Activated naive CD8-positive, alpha-beta T cell (primary cell): ENCODE data around the gene POMGNT2.

Experiments used
- H3K27ac Mint-ChIP-seq: one replicate; pipeline ENCODE4 v1.8.0; 2021; ENCODE audit warnings: mixed read lengths
- H3K27me3 Mint-ChIP-seq: one replicate; pipeline ENCODE4 v1.8.0; 2021; ENCODE audit warnings: mixed read lengths
- H3K36me3 Mint-ChIP-seq: one replicate; pipeline ENCODE4 v1.8.0; 2021; ENCODE audit warnings: mixed read lengths
- H3K4me1 Mint-ChIP-seq: one replicate; pipeline ENCODE4 v1.8.0; 2021; ENCODE audit warnings: low read depth, mixed read lengths
- H3K4me3 Mint-ChIP-seq: one replicate; pipeline ENCODE4 v1.8.0; 2021; ENCODE audit warnings: mild to moderate bottlenecking, mixed read lengths
- H3K9me3 Mint-ChIP-seq: one replicate; pipeline ENCODE4 v1.8.0; 2021; ENCODE audit warnings: low read depth, mixed read lengths

Gene POMGNT2

GRCh38 chr3:43120937-43121336 is 15.1 kb upstream of the POMGNT2 start:
- peaks cover 1% of the 10 kb centered on the region for H3K27me3 Mint-ChIP-seq
- peaks cover 3% of the 10 kb centered on the region for H3K36me3 Mint-ChIP-seq
- peaks cover 10% of the 10 kb centered on the region for H3K9me3 Mint-ChIP-seq
- H3K4me3 Mint-ChIP-seq, result no peak overlapping the region
- H3K27ac Mint-ChIP-seq, result no peak overlapping the region
- H3K4me1 Mint-ChIP-seq, result no peaks in the 10 kb centered on the region

GRCh38 chr3:43117257-43117656 is 11.4 kb upstream of the POMGNT2 start:
- no peak overlapping the region for H3K4me3 Mint-ChIP-seq
- peaks cover 3% of the 10 kb centered on the region for H3K4me1 Mint-ChIP-seq
- no peaks in the 10 kb centered on the region for H3K9me3 Mint-ChIP-seq
- H3K36me3 Mint-ChIP-seq, result no peaks in the 10 kb centered on the region
- H3K27me3 Mint-ChIP-seq, result peaks cover 1% of the 10 kb centered on the region
- no peak overlapping the region for H3K27ac Mint-ChIP-seq

DNA sequence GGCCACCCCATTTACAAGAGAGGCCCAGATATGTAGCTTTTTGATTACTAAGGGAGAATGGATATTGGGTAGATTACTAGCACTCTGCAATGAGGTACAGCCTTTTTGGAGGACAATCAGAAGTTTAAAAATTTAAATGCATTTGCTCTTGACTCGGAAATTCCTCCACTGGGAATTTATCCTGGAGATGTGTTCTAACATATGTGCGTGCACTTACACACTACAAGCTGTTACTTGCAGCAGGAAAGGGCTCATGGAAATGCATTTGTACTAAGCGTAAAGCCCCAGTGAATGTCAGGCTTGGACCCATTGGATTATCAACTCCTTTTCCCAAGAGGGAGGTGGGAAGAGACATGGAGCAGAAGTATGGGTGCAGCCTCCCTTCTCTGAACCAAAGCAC is 7.8 kb upstream of the POMGNT2 start:
- Mint-ChIP-seq H3K27me3 (peaks cover 1% of the 10 kb centered on the region), H3K4me3 (no peak overlapping the region), H3K36me3 (no peaks in the 10 kb centered on the region), H3K27ac (no peak overlapping the region), H3K9me3 (no peaks in the 10 kb centered on the region), H3K4me1 (peaks cover 3% of the 10 kb centered on the region)

- H3K27me3 Mint-ChIP-seq, result peaks cover 1% of the 10 kb centered on the region
- H3K36me3 Mint-ChIP-seq, result no peaks in the 10 kb centered on the region
- peak overlapping the region; percentile 85 for H3K4me3 Mint-ChIP-seq
- peaks cover 25% of the 10 kb centered on the region for H3K4me1 Mint-ChIP-seq
- no peaks in the 10 kb centered on the region for H3K9me3 Mint-ChIP-seq
- no peak overlapping the region for H3K27ac Mint-ChIP-seq
These were observed 382 bp upstream of the POMGNT2 start for GRCh38 chr3:43106293-43106628.

DNA sequence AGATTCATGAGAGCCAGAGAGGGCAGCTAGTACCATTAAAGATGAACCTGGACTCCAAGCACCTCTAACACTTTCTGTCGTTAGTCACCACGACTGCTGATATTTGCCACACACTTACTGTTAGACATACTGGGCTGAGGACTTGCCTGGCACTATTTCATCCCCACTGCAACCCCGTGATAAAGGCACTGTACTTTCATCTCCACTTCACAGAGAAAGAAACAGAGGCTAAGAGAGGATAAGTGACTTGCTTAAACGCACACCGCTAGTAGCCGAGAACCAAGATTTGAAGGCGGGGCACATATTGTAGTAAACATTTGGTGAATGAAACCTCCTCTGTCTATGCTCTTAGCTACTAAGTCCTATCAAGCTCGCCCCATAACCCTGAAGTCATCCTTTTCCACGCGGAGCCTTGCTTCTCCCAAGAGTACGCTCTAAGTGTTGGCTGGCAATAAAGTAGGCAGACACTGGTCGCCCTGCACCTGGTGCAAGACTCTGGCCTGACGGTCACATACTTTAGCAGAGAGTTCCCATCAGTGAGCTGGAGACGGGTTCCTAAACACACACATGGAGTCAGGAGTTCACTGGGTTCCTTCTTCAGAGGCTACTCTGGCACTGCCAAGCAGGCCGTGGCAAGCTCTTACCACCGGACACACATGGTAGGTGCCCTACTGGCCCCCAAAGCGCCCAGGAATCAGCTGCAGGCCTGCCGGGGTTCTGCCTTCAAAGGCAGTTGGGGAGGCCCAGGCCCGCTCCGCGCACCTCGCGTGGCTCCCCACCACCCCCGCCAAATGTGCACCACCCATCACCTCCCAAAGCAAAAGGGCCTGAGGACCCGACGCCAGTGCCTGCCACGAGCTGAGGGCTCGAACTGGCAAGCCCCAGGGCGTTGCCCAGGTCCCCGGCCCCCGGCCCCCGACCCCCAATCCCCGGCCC is 951 bp downstream of the POMGNT2 start:
- no peaks in the 10 kb centered on the region for H3K27me3 Mint-ChIP-seq
- no peaks in the 10 kb centered on the region for H3K36me3 Mint-ChIP-seq
- H3K9me3 Mint-ChIP-seq, result no peaks in the 10 kb centered on the region
- H3K4me1 Mint-ChIP-seq, result peaks cover 25% of the 10 kb centered on the region
- H3K4me3 Mint-ChIP-seq, result peak overlapping the region; percentile 86
- H3K27ac Mint-ChIP-seq, result no peak overlapping the region

DNA sequence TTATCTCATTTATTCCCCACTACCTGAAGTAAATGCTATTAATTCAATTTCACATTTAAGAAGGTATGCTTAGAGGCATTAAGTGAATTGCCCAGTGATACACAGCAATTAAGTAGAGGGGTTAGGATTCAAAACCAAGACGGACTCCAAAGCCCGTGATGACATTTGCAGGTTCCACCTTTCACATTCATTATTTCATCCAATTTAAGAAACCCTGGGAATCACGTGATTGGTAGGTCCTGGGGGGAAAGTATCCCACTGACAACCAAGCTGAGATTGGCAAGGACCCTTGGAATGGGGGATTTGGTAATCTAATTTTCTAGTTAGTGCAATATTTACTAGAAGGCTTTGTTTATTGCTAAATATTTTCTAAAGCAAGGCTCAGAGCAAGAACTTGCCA is 1.8 kb downstream of the POMGNT2 start:
- Mint-ChIP-seq H3K27me3 (no peaks in the 10 kb centered on the region), H3K4me3 (peak overlapping the region; percentile 86), H3K27ac (no peak overlapping the region), H3K9me3 (no peaks in the 10 kb centered on the region), H3K36me3 (no peaks in the 10 kb centered on the region), H3K4me1 (peaks cover 26% of the 10 kb centered on the region)

DNA sequence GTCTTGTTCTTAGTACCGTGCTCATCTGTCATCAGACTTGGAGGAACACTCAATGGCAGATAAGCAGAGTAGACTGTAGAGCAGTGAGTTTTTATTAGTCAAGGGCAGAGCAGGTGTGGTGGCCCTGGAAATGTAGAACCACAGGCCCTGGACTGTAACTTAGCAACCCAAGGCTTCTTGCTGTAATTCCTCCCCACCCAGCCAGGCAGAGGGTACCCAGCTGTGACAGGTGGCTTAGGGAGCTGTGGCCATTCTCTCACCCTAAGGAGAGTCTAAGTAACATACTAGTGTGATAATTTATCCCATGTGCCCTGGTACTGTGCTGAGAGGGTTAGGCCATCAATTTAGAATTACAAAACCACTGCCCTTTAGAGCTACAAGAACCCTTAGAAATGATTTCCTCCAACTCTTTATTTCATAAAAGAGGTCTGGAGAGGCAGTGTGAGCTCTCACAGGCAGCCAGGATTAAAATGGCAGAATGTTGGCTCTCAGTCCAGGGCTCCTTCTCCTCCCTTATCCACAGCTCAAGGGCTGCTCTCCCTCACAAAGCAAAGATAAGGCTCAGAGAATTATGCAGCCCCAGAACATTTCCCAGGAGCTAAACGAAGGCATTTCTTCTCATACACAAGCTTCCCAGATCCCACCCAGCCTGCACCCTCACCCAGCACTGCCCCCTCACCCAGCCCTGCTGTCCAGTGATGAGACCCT is 3.0 kb downstream of the POMGNT2 start:
- H3K27me3 Mint-ChIP-seq, result no peaks in the 10 kb centered on the region
- H3K4me1 Mint-ChIP-seq, result peaks cover 30% of the 10 kb centered on the region
- H3K4me3 Mint-ChIP-seq, result no peak overlapping the region
- H3K27ac Mint-ChIP-seq, result no peak overlapping the region
- no peaks in the 10 kb centered on the region for H3K36me3 Mint-ChIP-seq
- H3K9me3 Mint-ChIP-seq, result no peaks in the 10 kb centered on the region

- H3K4me3 Mint-ChIP-seq, result no peak overlapping the region
- H3K27me3 Mint-ChIP-seq, result no peaks in the 10 kb centered on the region
- H3K9me3 Mint-ChIP-seq, result no peaks in the 10 kb centered on the region
These were observed 7.1 kb downstream of the POMGNT2 start for GRCh38 chr3:43098761-43099160.

DNA sequence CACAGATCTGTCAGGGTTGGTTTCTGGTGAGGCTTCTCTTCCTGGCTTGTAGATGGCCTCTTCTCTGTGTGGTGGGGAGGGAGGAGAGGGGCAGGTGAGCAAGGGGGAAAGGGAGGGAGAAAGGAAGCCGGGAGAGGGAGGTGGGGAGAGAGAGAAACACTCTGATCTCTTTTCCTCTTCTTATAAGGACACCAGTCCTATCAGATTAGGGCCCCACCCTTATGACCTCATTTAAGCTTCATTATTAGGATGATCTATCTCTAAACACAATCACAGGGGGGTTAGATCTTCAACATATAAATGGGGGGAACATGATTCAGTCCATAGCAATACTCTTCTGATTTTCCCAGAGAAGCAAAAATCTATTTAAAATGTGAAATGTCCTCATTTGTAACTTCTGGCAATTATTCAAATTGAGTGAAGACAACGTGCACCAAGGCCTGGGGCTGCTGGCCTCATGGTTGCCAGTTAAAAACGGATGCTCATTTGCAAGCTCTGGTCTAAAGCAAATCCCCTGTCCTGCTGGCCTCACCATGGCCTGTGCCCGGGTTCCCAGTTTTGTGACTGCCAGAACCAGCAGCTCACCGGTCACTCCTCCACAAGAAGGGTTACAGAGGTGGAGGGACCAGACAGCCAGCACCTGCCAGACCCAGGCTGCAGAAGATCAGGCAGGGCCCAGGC is 8.3 kb downstream of the POMGNT2 start:
- peaks cover 3% of the 10 kb centered on the region for H3K36me3 Mint-ChIP-seq
- no peaks in the 10 kb centered on the region for H3K9me3 Mint-ChIP-seq
- peaks cover 11% of the 10 kb centered on the region for H3K4me1 Mint-ChIP-seq

More at GRCh38 chr3:43098761-43099160, 7.1 kb downstream of the POMGNT2 start:
- Mint-ChIP-seq H3K4me1 (peaks cover 15% of the 10 kb centered on the region), H3K27ac (no peak overlapping the region), H3K36me3 (peaks cover 3% of the 10 kb centered on the region)

DNA sequence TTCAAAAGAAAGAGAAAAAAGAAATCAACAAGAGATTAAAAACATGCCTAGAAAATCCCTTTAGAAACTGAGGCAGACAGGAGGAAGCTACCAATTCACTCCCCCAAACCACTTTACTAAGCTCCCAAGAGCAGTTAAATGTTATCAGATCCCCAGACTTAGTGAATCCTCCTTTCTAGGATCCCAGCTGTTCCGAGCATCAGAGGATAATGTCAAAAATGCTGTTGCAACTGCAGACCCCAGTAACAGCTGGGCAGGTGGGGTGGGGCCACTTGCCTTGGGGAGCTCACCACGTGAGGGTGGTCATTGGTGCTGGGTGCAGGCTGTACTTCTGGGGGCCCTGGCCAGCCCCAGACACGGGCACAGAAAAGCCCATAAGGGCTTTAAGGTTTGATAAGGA is 9.1 kb downstream of the POMGNT2 start:
- H3K27me3 Mint-ChIP-seq, result no peaks in the 10 kb centered on the region
- no peaks in the 10 kb centered on the region for H3K9me3 Mint-ChIP-seq
- peaks cover 11% of the 10 kb centered on the region for H3K4me1 Mint-ChIP-seq
- H3K27ac Mint-ChIP-seq, result no peak overlapping the region
- peaks cover 4% of the 10 kb centered on the region for H3K36me3 Mint-ChIP-seq
- no peak overlapping the region for H3K4me3 Mint-ChIP-seq

More for the DNA sequence above, 8.3 kb downstream of the POMGNT2 start:
- no peak overlapping the region for H3K27ac Mint-ChIP-seq
- no peak overlapping the region for H3K4me3 Mint-ChIP-seq
- H3K27me3 Mint-ChIP-seq, result no peaks in the 10 kb centered on the region

DNA sequence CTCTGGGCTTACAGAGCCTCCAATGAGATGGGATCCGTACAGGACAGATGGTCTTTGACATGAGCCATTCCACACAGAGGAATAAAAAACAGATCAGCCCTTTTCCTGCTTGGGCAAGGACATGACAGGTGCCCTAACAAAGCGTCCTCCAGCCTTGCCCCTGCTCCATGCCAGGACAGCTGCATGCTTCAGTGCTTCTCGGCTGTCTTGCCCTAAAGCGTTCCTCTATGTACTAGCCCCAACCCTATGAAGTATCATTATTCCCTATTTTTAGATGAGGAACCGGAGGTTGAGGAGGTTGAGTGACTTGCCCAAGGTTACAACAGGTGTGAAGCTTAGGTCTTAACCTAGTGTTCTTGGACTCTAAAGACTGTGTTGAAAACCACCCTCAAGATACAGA is 10.5 kb downstream of the POMGNT2 start:
- H3K9me3 Mint-ChIP-seq, result no peaks in the 10 kb centered on the region
- H3K27me3 Mint-ChIP-seq, result no peaks in the 10 kb centered on the region
- H3K4me1 Mint-ChIP-seq, result peaks cover 12% of the 10 kb centered on the region
- no peak overlapping the region for H3K4me3 Mint-ChIP-seq
- H3K36me3 Mint-ChIP-seq, result peaks cover 5% of the 10 kb centered on the region
- H3K27ac Mint-ChIP-seq, result no peak overlapping the region

GRCh38 chr3:43094851-43095250 is 11.0 kb downstream of the POMGNT2 start:
- peaks cover 7% of the 10 kb centered on the region for H3K36me3 Mint-ChIP-seq
- no peaks in the 10 kb centered on the region for H3K27me3 Mint-ChIP-seq
- no peak overlapping the region for H3K27ac Mint-ChIP-seq
- peaks cover 13% of the 10 kb centered on the region for H3K4me1 Mint-ChIP-seq
- no peaks in the 10 kb centered on the region for H3K9me3 Mint-ChIP-seq
- no peak overlapping the region for H3K4me3 Mint-ChIP-seq

DNA sequence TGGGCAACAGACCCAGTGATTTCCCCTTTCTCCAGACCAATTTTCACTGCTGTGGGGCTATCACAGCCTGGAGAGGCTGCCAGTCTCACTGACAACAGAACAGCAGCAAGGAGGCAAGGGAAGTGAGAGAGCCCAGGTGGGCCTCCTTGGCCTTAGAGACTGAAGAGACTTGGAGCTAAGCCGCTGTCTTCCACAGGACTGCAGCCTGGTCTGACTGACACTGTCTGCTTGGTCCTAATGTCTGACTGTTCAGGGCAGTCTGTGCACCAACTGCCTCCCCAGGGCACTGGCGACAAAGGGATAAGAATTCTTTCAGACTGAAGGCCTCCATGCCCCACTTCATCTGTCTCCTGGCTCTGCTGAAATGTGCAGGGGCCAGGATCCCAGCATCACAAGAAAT is 11.5 kb downstream of the POMGNT2 start:
- Mint-ChIP-seq H3K4me3 (no peak overlapping the region), H3K9me3 (no peaks in the 10 kb centered on the region), H3K27ac (no peak overlapping the region), H3K27me3 (no peaks in the 10 kb centered on the region), H3K36me3 (peaks cover 7% of the 10 kb centered on the region), H3K4me1 (peaks cover 13% of the 10 kb centered on the region)

- Mint-ChIP-seq H3K27me3 (no peaks in the 10 kb centered on the region), H3K4me3 (no peak overlapping the region), H3K4me1 (peaks cover 12% of the 10 kb centered on the region), H3K9me3 (no peaks in the 10 kb centered on the region), H3K36me3 (peaks cover 7% of the 10 kb centered on the region), H3K27ac (no peak overlapping the region)
These were observed 11.9 kb downstream of the POMGNT2 start for GRCh38 chr3:43093974-43094373.

DNA sequence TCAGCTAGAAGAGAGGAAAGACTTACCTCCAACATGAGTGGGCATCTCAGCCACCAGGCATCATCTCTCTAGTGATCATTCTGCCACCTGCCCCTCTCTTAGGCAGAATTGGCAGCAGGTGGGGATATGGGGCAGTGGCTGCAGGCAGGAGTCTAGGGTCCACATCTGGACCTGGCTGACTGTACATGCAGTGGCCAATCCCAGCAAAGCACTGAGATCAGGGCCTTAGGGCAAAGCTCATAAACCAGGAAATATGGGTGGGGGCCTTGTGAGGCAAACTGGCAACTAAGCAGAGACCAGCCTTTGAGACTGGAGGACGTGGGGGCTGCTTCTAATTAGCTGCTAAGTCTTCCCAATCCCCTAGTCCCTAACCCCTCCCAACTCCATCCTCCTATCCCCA is 12.9 kb downstream of the POMGNT2 start:
- Mint-ChIP-seq H3K4me3 (no peak overlapping the region), H3K4me1 (peaks cover 8% of the 10 kb centered on the region)

More for the DNA sequence above, 12.9 kb downstream of the POMGNT2 start:
- no peaks in the 10 kb centered on the region for H3K9me3 Mint-ChIP-seq
- H3K36me3 Mint-ChIP-seq, result peaks cover 7% of the 10 kb centered on the region
- H3K27ac Mint-ChIP-seq, result no peak overlapping the region
- no peaks in the 10 kb centered on the region for H3K27me3 Mint-ChIP-seq
